Transverse colon (tissue), 4 donors: ENCODE measurements around the gene MDFIC. TPM values are rescaled to one million over a fixed set of nuclear protein-coding genes. Genes with fewer than 3 reads are reported as not detected.

Source experiments
- DNase-seq: peaks from one replicate; pipeline ENCODE4 v3.0.0-alpha.2; 2019
- H3K27ac ChIP-seq, 4 donors: fragments of 200-600 bp; sonication (generic); 2 replicates each; pipeline ENCODE4 v1.5.1; 2016 to 2018; ENCODE audit warnings: inconsistent platforms in 4 of 4
- H3K27me3 ChIP-seq: fragments of 200-600 bp; sonication (generic); 2 replicates; pipeline ENCODE4 v1.5.1; 2017; ENCODE audit warnings: inconsistent platforms
- H3K36me3 ChIP-seq, 4 donors: fragments of 200-600 bp; sonication (generic); 2 replicates each; pipeline ENCODE4 v1.5.1; 2017 to 2019; ENCODE audit warnings: inconsistent platforms in 4 of 4
- H3K4me1 ChIP-seq, 4 donors: fragments of 200-600 bp; sonication (generic); 2 replicates each; pipeline ENCODE4 v1.5.1; 2017 to 2020; ENCODE audit warnings: inconsistent platforms in 4 of 4
- H3K4me3 ChIP-seq, 4 donors: fragments of 200-600 bp; sonication (generic); 1 replicate in 1 of 4; 2 replicates in 3 of 4; pipeline versions ENCODE4 v1.5.1 to v1.6.1; 2017 to 2019; ENCODE audit warnings: inconsistent platforms in 4 of 4
- H3K9me3 ChIP-seq, 2 donors: fragments of 200-600 bp; sonication (generic); 2 replicates each; pipeline ENCODE4 v1.5.1; 2017 to 2019; ENCODE audit warnings: inconsistent platforms in 2 of 2
- CTCF ChIP-seq, 5 experiments: fragments of 200-600 bp in 3 of 5; fragments of 450-650 bp in 2 of 5; sonication (generic) in 3 of 5; IDR thresholded peaks; 1 replicate in 2 of 5; 2 replicates in 3 of 5; pipeline ENCODE4 v1.5.1; 2016 to 2017; ENCODE audit warnings: antibody characterized with exemption in 5 of 5, inconsistent platforms in 3 of 5, mild to moderate bottlenecking in 2 of 5, moderate library complexity in 1 of 5
- EP300 ChIP-seq: sonication (generic); formaldehyde crosslinking; IDR thresholded peaks from one replicate; pipeline ENCODE4 v1.6.1; 2017; ENCODE audit warnings: antibody characterized with exemption, low read depth
- POLR2A ChIP-seq: fragments of 450-650 bp; IDR thresholded peaks from one replicate; pipeline ENCODE4 v1.6.1; 2016; ENCODE audit warnings: antibody characterized with exemption, mild to moderate bottlenecking, moderate library complexity
- POLR2AphosphoS5 ChIP-seq, 3 donors: sonication (generic); formaldehyde crosslinking; IDR thresholded peaks; one replicate each; pipeline ENCODE4 v1.6.1; 2016; ENCODE audit warnings: antibody characterized with exemption in 3 of 3
- WGBS, 2 donors: methylation state at CpG; one replicate each; pipeline ENCODE4 v1.1.5; 2018; ENCODE audit warnings: low coverage in 1 of 2; 5-methylcytosine and 5-hydroxymethylcytosine counted together
- in situ Hi-C, 4 donors: fragments of 200-750 bp; cut with MboI; loops; one replicate each; pipeline versions ENCODE4 v1.15.0 to v1.15.1; 2017; ENCODE audit warnings: low sequenced_read_pairs in 3 of 4, low pct_ligation_motif_present in 1 of 4, low pct_unique_long_range_greater_than_20kb in 1 of 4
- intact Hi-C: fragments of 100-400 bp; cut with DNase I; formaldehyde crosslinking; loops from one replicate; pipeline ENCODE4 v1.15.1; 2023; ENCODE audit warnings: low total_unique reads
- total RNA-seq, 4 donors: library from RNA; depleted of rRNA; stranded (reverse); fragments of >200 nt; gene quantifications; one replicate each; pipeline ENCODE4 v1.1.0, GENCODE V29; 2016

MDFIC gene
- total RNA-seq, 4 donors from 2014 or later = 4.5 to 14.8 (median 9.6) TPM

GRCh38 chr7:115042596-115042995 lies 120.7 kb downstream of the MDFIC start:
- WGBS, 2 donors = 61 to 64% methylated on average over 2 of the region's 2 CpGs
- in situ Hi-C loops = no loop called here
- Histone ChIP-seq H3K36me3 (no peaks in the 10 kb centered on the region), H3K4me3 (no peak overlapping the region), H3K4me1 (no peaks in the 10 kb centered on the region), H3K27ac (no peak overlapping the region), H3K9me3 (no peaks in the 10 kb centered on the region), H3K27me3 (no peaks in the 10 kb centered on the region)
- intact Hi-C loops = no loop called here
- DNase-seq = no peak
- no peak for TF ChIP-seq POLR2A

- in situ Hi-C loops = no loop called here
- no peak overlapping the region for H3K27ac ChIP-seq
These were observed 121.7 kb downstream of the MDFIC start for GRCh38 chr7:115043605-115044004.

GRCh38 chr7:115044224-115044623 lies 122.3 kb downstream of the MDFIC start:
- intact Hi-C loops (no loop called here), in situ Hi-C loops (no loop called here)
- H3K27ac ChIP-seq = no peak overlapping the region
- no peaks in the 10 kb centered on the region for H3K27me3 ChIP-seq
- no peaks in the 10 kb centered on the region for H3K36me3 ChIP-seq
- H3K4me3 ChIP-seq = no peak overlapping the region
- DNase-seq = no peak
- no peaks in the 10 kb centered on the region for H3K4me1 ChIP-seq
- TF ChIP-seq POLR2A = no peak
- TF ChIP-seq POLR2AphosphoS5 (IDR thresholded peaks at IDR 0.05) = no peak
- TF ChIP-seq CTCF (IDR thresholded peaks at IDR 0.05) = no peak
- 66 to 79% methylated on average over 3 of the region's 3 CpGs for WGBS, 2 donors
- H3K9me3 ChIP-seq = no peaks in the 10 kb centered on the region

More at GRCh38 chr7:115043605-115044004, 121.7 kb downstream of the MDFIC start:
- intact Hi-C loops = no loop called here
- DNase-seq = no peak
- no peak overlapping the region for H3K4me3 ChIP-seq
- H3K9me3 ChIP-seq = no peaks in the 10 kb centered on the region
- no peak for TF ChIP-seq POLR2AphosphoS5 (IDR thresholded peaks at IDR 0.05)
- no peaks in the 10 kb centered on the region for H3K27me3 ChIP-seq
- H3K4me1 ChIP-seq = no peaks in the 10 kb centered on the region
- WGBS, 2 donors = 40 to 92% methylated on average over 2 of the region's 2 CpGs
- no peaks in the 10 kb centered on the region for H3K36me3 ChIP-seq

GRCh38 chr7:115047958-115048720 lies 126.2 kb downstream of the MDFIC start:
- Histone ChIP-seq H3K27ac (no peak overlapping the region), H3K4me3 (no peak overlapping the region), H3K27me3 (no peaks in the 10 kb centered on the region), H3K4me1 (no peaks in the 10 kb centered on the region), H3K9me3 (no peaks in the 10 kb centered on the region), H3K36me3 (no peaks in the 10 kb centered on the region)
- 83 to 88% methylated on average over 6 of the region's 6 CpGs for WGBS, 2 donors
- intact Hi-C loops = no loop called here
- no peak for TF ChIP-seq POLR2AphosphoS5 (IDR thresholded peaks at IDR 0.05)
- no peak for TF ChIP-seq EP300
- TF ChIP-seq POLR2A = no peak
- no peak for TF ChIP-seq CTCF (IDR thresholded peaks at IDR 0.05)
- DNase-seq = no peak
- in situ Hi-C loops = no loop called here

GRCh38 chr7:115052706-115053105 lies 130.8 kb downstream of the MDFIC start:
- Histone ChIP-seq H3K4me3 (no peak overlapping the region), H3K36me3 (no peaks in the 10 kb centered on the region), H3K27me3 (no peaks in the 10 kb centered on the region), H3K9me3 (no peaks in the 10 kb centered on the region), H3K4me1 (no peaks in the 10 kb centered on the region), H3K27ac (no peak overlapping the region)
- intact Hi-C loops (no loop called here), in situ Hi-C loops (no loop called here)
- no peak for TF ChIP-seq POLR2AphosphoS5 (IDR thresholded peaks at IDR 0.05)
- no peak for DNase-seq
- WGBS, 2 donors = 87 to 91% methylated on average over 4 of the region's 4 CpGs
